Body of pancreas (tissue), 4 donors: ENCODE measurements around the gene VTI1A.

Source experiments
- CTCF ChIP-seq, 7 experiments: fragments of 450-650 bp in 4 of 7; fragments of 200-600 bp in 3 of 7; sonication (generic) in 3 of 7; IDR thresholded peaks; one replicate each; pipeline ENCODE4 v1.5.1; 2016 to 2019; ENCODE audit warnings: antibody characterized with exemption in 7 of 7
- POLR2A ChIP-seq, 3 donors: fragments of 450-650 bp; IDR thresholded peaks; one replicate each; pipeline ENCODE4 v1.6.1; 2016; ENCODE audit warnings: antibody characterized with exemption in 3 of 3, mild to moderate bottlenecking in 2 of 3

GRCh38 chr10:112653215-112653614 is 206.2 kb downstream of the VTI1A start:
- TF ChIP-seq CTCF (IDR thresholded peaks at IDR 0.05) (no peak), POLR2A (IDR thresholded peaks at IDR 0.05) (no peak)
